ENCODE results near the gene HOXC6.

GRCh38 chr12:54004841-54005530 lies 23.3 kb upstream of the HOXC6 start:
- no peak for TF ChIP-seq MYC (IDR thresholded peaks at IDR 0.05; ENCODE audit: insufficient read depth, insufficient read length, insufficient replicate concordance, low read length, severe bottlenecking)
- no peak for TF ChIP-seq RBBP5 (conservative IDR thresholded peaks at IDR 0.05)
- no peak for TF ChIP-seq CTCF (IDR thresholded peaks at IDR 0.05 in 2 of 3, conservative IDR thresholded peaks at IDR 0.05 in 1 of 3; ENCODE audit: control insufficient read depth in 2 of 3, extremely low read depth in 1 of 3, insufficient read depth in 1 of 3, low read depth in 3 of 3, low read length in 3 of 3)
- no peak for TF ChIP-seq CEBPB (IDR thresholded peaks at IDR 0.05; ENCODE audit: borderline replicate concordance in 1 of 2, low read depth in 2 of 2, low read length in 2 of 2)
- TF ChIP-seq POLR2A (IDR thresholded peaks at IDR 0.05; ENCODE audit: low read depth, low read length) = no peak
- TF ChIP-seq E4F1 (IDR thresholded peaks at IDR 0.05; ENCODE audit: borderline replicate concordance, partially characterized antibody) = no peak
- TF ChIP-seq IRF3 (IDR thresholded peaks at IDR 0.05) = no peak
- TF ChIP-seq SREBF2 (IDR thresholded peaks at IDR 0.05; ENCODE audit: low read length) = no peak
- no peak for TF ChIP-seq SRF (IDR thresholded peaks at IDR 0.05; ENCODE audit: low read depth in 2 of 2, low read length in 2 of 2)
- TF ChIP-seq PRDM15 (CRISPR knock-in tag; IDR thresholded peaks at IDR 0.05) = no peak
- no peak for TF ChIP-seq POLR2AphosphoS5 (IDR thresholded peaks at IDR 0.05; ENCODE audit: low read length)
- no peak for TF ChIP-seq TARDBP (IDR thresholded peaks at IDR 0.05; ENCODE audit: borderline replicate concordance)
- TF ChIP-seq BCLAF1 (IDR thresholded peaks at IDR 0.05) = no peak

Measured in GM12878 (cell line).